Activated CD8-positive, alpha-beta memory T cell treated with anti-CD3 and anti-CD28 coated beads for 36 hours (primary cell): ENCODE results near the gene SPDYE16. TPM values are rescaled to one million over a fixed set of nuclear protein-coding genes. Genes with fewer than 3 reads are reported as not detected.
"Not testable (repeated sequence)": the region's sequence is repeated elsewhere in the genome, so short reads cannot be mapped to it uniquely, and the experiment has no call there.

Experiments
- CTCF ChIA-PET: fragments of 350-600 bp; sonication (Branson Sonifier 250); formaldehyde crosslinking; loops from one replicate; lab custom pipeline; 2021; ENCODE audit warnings: antibody characterized with exemption; lab: Charles Lee
- POLR2A ChIA-PET: fragments of 350-600 bp; sonication (Branson Sonifier 250); formaldehyde crosslinking; loops from one replicate; lab custom pipeline; 2021; ENCODE audit warnings: antibody characterized with exemption; lab: Charles Lee
- total RNA-seq, 2 experiments: library from RNA; stranded (reverse); gene quantifications; one replicate each; pipeline ENCODE4 v1.2.3, GENCODE V29; 2021

The SPDYE16 gene
- total RNA-seq, result under 1 TPM in 1 of 2 experiments, not detected in 1; 0.30 TPM

- CTCF ChIA-PET, POLR2A ChIA-PET: not testable (repeated sequence)
These were observed at the start of gene SPDYE16 for GRCh38 chr7:76543197-76543596. SPDYE16 (minus strand) TSS chr7:76543297; CDS start chr7:76541459, 1,838 bp downstream.

- POLR2A ChIA-PET, CTCF ChIA-PET: not testable (repeated sequence)
These were observed 49.6 kb upstream of the SPDYE16 start for GRCh38 chr7:76592694-76593093.

- CTCF ChIA-PET, result not testable (repeated sequence)
These were observed 48.7 kb upstream of the SPDYE16 start for GRCh38 chr7:76591602-76592304.

GRCh38 chr7:76591033-76591432 lies 47.9 kb upstream of the SPDYE16 start:
- CTCF ChIA-PET, POLR2A ChIA-PET: not testable (repeated sequence)

More at GRCh38 chr7:76591602-76592304, 48.7 kb upstream of the SPDYE16 start:
- POLR2A ChIA-PET, result not testable (repeated sequence)

- POLR2A ChIA-PET, CTCF ChIA-PET: not testable (repeated sequence)
These were observed 45.5 kb upstream of the SPDYE16 start for GRCh38 chr7:76588586-76588985.

- CTCF ChIA-PET, result not testable (repeated sequence)
- POLR2A ChIA-PET, result interaction anchor here (0.6 kb wide), 1 partner anchor 288 kb away, joined by 3 read pairs; no protein-coding TSS in a partner anchor
These were observed 43.7 kb upstream of the SPDYE16 start for GRCh38 chr7:76586585-76587315.

GRCh38 chr7:76583636-76584281 lies 40.7 kb upstream of the SPDYE16 start:
- CTCF ChIA-PET, POLR2A ChIA-PET: not testable (repeated sequence)

GRCh38 chr7:76582848-76583631 lies 39.9 kb upstream of the SPDYE16 start:
- CTCF ChIA-PET, POLR2A ChIA-PET: not testable (repeated sequence)

GRCh38 chr7:76575919-76576655 lies 33.0 kb upstream of the SPDYE16 start:
- POLR2A ChIA-PET, CTCF ChIA-PET: not testable (repeated sequence)

GRCh38 chr7:76575431-76575830 lies 32.3 kb upstream of the SPDYE16 start:
- CTCF ChIA-PET, POLR2A ChIA-PET: not testable (repeated sequence)

- CTCF ChIA-PET, POLR2A ChIA-PET: not testable (repeated sequence)
These were observed 29.2 kb upstream of the SPDYE16 start for GRCh38 chr7:76572296-76572695.

GRCh38 chr7:76570324-76570775 lies 27.3 kb upstream of the SPDYE16 start:
- POLR2A ChIA-PET, CTCF ChIA-PET: not testable (repeated sequence)

- POLR2A ChIA-PET, CTCF ChIA-PET: not testable (repeated sequence)
These were observed 25.6 kb upstream of the SPDYE16 start for GRCh38 chr7:76568742-76569141.

- POLR2A ChIA-PET, CTCF ChIA-PET: not testable (repeated sequence)
These were observed 24.7 kb upstream of the SPDYE16 start for GRCh38 chr7:76567753-76568152.

- CTCF ChIA-PET, POLR2A ChIA-PET: not testable (repeated sequence)
These were observed 24.2 kb upstream of the SPDYE16 start for GRCh38 chr7:76567311-76567710.

- POLR2A ChIA-PET, CTCF ChIA-PET: not testable (repeated sequence)
These were observed 21.9 kb upstream of the SPDYE16 start for GRCh38 chr7:76565001-76565400.

GRCh38 chr7:76561342-76561741 lies 18.2 kb upstream of the SPDYE16 start:
- POLR2A ChIA-PET, CTCF ChIA-PET: not testable (repeated sequence)

GRCh38 chr7:76560157-76560556 lies 17.1 kb upstream of the SPDYE16 start:
- CTCF ChIA-PET, POLR2A ChIA-PET: not testable (repeated sequence)

GRCh38 chr7:76559685-76560084 lies 16.6 kb upstream of the SPDYE16 start:
- CTCF ChIA-PET, POLR2A ChIA-PET: not testable (repeated sequence)
